Measurements from ENCODE around the gene ASB6.
A peak's percentile ranks its signal among the peaks of the same experiment; 100 is the strongest.

Gene ASB6

GRCh38 chr9:129635099-129636065 is 6.6 kb downstream of the ASB6 start:
- no peak for DNase-seq (ENCODE audit: low read depth)
- TF ChIP-seq, protein P1, sequence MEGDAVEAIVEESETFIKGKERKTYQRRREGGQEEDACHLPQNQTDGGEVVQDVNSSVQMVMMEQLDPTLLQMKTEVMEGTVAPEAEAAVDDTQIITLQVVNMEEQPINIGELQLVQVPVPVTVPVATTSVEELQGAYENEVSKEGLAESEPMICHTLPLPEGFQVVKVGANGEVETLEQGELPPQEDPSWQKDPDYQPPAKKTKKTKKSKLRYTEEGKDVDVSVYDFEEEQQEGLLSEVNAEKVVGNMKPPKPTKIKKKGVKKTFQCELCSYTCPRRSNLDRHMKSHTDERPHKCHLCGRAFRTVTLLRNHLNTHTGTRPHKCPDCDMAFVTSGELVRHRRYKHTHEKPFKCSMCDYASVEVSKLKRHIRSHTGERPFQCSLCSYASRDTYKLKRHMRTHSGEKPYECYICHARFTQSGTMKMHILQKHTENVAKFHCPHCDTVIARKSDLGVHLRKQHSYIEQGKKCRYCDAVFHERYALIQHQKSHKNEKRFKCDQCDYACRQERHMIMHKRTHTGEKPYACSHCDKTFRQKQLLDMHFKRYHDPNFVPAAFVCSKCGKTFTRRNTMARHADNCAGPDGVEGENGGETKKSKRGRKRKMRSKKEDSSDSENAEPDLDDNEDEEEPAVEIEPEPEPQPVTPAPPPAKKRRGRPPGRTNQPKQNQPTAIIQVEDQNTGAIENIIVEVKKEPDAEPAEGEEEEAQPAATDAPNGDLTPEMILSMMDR (IDR thresholded peaks at IDR 0.05; ENCODE audit: low read length, missing control alignments): no peak
- H3K4me3 ChIP-seq (replicated peaks; ENCODE audit: low read depth, low read length): no peak overlapping the region

GRCh38 chr9:129633848-129634247 is 8.1 kb downstream of the ASB6 start:
- no peak for DNase-seq (ENCODE audit: low read depth)
- TF ChIP-seq, protein P1 (IDR thresholded peaks at IDR 0.05; ENCODE audit: low read length, missing control alignments): no peak
- H3K4me3 ChIP-seq (replicated peaks; ENCODE audit: low read depth, low read length): no peak overlapping the region

DNA sequence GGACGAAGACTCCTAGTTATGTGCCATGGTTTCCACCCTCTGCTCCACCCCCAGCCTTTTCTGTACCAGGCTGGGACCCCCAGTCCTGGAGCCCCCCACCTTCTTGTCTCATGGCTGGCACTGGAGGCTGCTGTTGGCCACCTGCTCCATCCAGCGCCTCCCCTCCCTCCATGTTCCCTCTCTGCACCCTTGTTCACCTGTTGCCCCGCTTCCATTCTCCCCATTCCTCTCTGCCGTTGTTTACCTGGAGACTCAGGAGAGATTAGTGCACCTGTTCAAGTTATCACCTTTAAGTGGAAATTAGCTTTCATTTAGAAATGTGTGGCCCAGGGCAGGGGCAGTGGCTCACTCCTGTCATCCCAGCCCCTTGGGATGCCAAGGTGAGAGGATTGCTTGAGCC is 8.7 kb downstream of the ASB6 start:
- TF ChIP-seq, protein P1 (IDR thresholded peaks at IDR 0.05; ENCODE audit: low read length, missing control alignments): no peak
- no peak overlapping the region for H3K4me3 ChIP-seq (replicated peaks; ENCODE audit: low read depth, low read length)
- no peak for DNase-seq (ENCODE audit: low read depth)

DNA sequence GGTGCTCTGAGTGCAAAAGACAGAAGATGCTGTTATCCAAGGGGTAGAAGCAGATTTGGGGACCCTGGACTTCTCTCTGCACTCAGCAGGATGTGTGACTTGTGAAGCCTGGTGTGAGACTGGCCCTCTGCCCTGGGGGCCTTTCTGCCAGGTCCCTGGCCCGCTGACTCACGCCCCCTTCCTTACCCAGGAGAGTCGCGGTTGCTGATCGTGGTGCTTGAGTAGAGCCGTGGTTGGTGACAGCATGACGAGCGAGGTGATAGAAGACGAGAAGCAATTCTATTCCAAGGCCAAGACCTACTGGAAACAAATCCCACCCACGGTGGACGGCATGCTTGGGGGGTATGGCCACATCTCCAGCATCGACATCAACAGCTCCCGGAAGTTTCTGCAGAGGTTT is 9.5 kb downstream of the ASB6 start:
- DNase-seq (ENCODE audit: low read depth): no peak
- TF ChIP-seq, protein P1 (IDR thresholded peaks at IDR 0.05; ENCODE audit: low read length, missing control alignments): no peak
- no peak overlapping the region for H3K4me3 ChIP-seq (replicated peaks; ENCODE audit: low read depth, low read length)

GRCh38 chr9:129631674-129632129 is 10.2 kb downstream of the ASB6 start:
- no peak for DNase-seq (ENCODE audit: low read depth)
- TF ChIP-seq, protein P1 (IDR thresholded peaks at IDR 0.05; ENCODE audit: low read length, missing control alignments): no peak
- no peak overlapping the region for H3K4me3 ChIP-seq (replicated peaks; ENCODE audit: low read depth, low read length)

- no peak overlapping the region for H3K4me3 ChIP-seq (replicated peaks; ENCODE audit: low read depth, low read length)
- peak; percentile 26 for DNase-seq (ENCODE audit: low read depth)
Measured at GRCh38 chr9:129630967-129631673, 10.8 kb downstream of the ASB6 start.

More at GRCh38 chr9:129630967-129631673, 10.8 kb downstream of the ASB6 start:
- TF ChIP-seq, protein P1 (IDR thresholded peaks at IDR 0.05; ENCODE audit: low read length, missing control alignments): no peak
